HG03432 (cell line): ENCODE results near the gene DIDO1.
"Not testable (repeated sequence)": the region's sequence is repeated elsewhere in the genome, so short reads cannot be mapped to it uniquely, and the experiment has no call there.

Source experiments
- ATAC-seq: cut with Tn5 transposase; IDR thresholded peaks from one replicate; pipeline ENCODE4 v1.9.1; 2021; ENCODE audit warnings: mild to moderate bottlenecking, moderate library complexity; ENCODE audit not compliant: unreplicated experiment

DIDO1 gene

DNA sequence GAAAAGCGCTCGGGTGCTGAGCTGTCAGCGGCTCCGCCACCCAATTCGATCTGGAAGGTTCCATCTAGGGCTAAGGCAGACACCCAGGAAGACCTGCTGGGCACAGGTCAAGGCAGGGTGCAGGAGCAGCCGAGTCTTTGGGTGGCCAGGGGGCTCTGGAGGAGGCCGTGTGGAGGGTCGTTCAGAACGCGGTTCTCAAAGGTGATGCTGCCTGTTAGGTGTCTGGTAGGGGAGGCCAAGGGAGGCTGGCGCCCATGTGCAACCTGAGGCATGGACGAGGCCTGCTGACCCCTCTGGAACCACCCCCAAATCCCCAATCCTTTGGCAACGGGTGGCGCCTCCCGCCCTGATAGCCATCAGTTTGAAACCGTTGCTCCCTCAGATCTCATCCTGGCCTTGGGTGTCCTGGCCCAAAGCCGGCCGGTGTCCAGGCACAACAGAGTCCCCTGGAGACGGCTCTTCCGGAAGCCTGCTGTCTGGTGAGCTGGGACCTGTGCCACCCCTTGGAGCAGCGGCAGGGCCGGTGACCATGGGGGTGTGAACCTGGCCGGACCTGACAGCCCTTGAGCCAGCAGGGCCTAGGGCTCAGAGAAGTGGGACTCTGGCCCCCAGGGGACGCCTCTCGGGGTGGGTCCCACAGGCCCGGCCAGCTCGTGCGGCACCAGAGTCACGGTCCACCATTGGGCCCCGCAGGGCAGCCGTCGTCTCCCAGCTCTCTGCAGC lies 36.7 kb upstream of the DIDO1 start:
- ATAC-seq: no peak

GRCh38 chr20:62962221-62962879 lies 36.0 kb upstream of the DIDO1 start:
- no peak for ATAC-seq

GRCh38 chr20:62961799-62962198 lies 35.5 kb upstream of the DIDO1 start:
- ATAC-seq: no peak

- ATAC-seq: no peak
These were observed 35.0 kb upstream of the DIDO1 start for GRCh38 chr20:62961310-62961783.

GRCh38 chr20:62960446-62961309 lies 34.4 kb upstream of the DIDO1 start:
- not testable (repeated sequence) for ATAC-seq

- ATAC-seq: no peak
These were observed 33.7 kb upstream of the DIDO1 start for GRCh38 chr20:62959998-62960436.

DNA sequence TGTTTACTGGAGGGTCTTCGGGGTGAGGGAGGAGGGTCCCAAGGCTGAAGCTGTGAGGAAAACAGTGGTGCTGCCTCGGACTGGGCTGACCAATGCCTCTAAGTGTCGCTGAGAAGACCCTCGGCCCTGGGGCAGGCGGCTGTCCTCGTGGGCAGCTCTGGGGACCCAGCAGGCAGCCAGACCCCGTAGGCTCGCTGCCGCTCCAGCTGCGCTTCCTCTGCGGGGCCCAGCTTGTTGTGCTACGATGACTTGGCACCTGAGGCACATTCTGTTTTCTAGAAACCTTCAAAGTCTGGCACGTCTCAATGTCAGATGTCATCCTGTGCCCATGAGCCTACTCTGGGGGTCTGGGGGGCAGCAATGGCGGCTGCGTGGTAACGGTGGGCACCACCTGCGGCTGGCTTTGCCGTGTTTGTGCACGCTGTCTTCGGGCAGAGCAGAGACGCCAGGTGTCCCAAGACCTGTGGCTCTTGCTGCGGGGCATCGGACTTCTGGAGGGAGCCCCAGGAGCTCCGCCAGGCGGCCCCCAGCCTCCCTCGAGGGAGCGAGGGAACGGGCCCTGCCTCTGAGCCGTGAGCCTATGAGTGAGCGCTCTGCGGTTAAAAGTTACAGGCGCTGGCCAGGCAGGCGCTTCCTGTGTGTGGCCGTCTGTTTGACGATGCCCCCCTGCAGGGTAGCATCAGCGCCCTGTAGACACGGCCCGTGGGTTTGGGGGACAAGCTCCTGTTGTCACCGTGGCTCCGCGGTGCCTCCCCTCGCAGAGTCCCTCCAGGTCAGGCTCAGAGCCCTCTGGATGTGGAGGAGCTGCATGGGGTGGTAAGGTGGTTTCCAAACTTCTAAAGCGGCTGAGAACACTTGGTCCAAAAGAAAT lies 33.0 kb upstream of the DIDO1 start:
- no peak for ATAC-seq

DNA sequence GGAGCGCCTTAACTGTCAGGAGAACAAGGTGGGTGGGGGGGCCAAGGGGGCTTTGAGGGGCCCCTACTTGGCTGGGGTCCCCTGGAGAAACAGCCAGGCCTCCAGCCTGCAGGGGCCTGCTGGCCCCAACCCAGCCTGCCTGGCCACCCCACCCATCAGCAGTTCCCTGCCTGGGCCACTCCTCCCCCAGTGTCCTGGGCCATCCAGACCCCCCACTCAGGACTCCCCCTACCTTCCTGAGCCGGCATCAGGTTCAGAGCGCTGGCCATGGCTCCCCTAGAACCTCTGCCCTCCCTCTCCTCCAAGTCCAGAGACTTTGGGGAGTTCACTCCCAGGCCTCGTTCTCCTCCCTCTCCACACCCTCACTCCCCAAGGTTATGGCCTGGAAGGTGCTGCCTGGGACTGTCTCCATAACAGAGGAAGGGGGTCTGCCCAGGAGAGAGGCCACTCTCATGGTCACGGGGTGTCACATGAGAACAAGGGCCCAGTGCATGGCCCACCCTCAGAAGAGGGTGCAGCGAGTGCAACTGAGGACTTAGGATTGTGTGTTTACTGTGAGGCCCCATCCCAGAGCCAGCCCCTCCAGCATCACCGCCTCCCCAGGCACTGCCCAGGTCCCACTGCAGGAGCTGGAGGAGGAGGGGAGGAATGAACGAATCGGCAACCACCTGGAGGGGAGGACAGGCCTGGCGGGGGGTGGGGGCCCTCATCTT lies 32.2 kb upstream of the DIDO1 start:
- no peak for ATAC-seq

DNA sequence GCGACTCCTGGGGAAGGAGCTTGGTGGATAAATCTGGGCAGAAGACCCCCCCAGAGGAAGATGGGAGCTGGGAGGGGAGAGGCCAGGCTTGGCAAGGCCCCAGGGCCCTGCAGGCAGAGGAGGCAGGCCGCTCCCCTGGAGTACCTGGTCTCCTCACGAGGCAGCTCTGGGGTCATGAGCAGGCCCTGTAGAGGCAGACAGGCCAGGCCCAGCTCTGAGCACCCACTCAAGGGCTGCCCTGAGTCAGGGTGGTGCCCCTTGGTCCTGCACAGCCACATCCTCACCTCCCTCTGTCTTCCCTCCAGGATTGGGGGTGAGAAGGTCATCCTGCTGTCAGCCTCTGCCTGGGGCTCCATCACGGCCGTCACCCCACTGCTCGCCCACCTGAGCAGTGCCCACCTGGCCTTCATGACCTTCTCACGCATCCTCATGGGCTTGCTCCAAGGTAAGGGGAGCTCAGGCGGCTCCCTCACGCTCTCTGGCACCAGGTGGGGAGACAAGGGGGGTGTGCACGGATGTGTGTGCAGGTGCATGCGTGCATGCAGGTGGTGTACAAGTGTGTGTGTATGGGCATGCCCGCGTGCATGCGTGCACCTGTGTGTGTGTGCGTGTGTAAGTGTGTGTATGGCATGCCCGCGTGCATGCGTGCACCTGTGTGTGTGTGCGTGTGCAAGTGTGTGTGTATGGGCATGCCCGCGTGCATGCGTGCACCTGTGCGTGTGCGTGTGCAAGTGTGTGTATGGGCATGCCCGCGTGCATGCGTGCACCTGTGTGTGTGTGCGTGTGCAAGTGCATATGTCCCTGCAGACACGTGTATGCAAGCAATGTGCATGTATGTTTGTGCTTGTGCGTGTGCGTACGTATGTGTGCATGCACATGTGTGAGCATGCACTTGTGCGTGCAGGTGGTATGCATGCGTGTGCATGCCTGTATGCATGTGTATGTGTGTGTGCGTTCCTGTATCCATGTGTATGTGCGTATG lies 31.1 kb upstream of the DIDO1 start:
- no peak for ATAC-seq

DNA sequence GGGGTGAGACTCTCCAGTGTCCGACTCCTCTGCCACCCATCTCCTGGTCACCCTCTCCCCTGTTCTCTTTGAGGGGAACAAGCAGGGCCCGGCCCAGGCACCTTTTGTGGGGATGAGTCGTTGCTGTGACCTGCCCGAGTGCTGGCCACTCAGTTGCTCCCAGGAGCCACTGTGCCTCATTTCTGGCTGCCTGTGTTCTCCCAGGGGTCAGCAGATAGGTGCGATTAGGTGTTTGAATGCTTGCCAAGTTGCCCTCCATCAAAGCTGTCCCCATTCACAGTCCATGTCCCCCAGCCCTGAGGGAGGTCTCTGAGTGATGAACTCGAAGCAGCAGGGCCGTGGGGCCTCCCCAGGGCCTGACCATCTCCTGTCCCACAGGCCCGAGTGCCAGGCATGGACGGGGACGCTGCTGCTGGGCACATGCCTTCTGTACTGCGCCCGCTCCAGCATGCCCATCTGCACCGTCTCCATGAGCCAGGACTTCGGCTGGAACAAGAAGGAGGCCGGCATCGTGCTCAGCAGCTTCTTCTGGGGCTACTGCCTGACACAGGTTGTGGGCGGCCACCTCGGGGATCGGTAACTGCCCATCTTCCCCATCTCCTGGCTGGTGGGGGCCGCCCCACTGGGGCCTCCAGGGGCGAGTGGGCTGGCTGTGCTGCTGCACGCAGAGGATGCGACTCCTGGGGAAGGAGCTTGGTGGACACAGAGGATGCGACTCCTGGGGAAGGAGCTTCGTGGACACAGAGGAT lies 30.3 kb upstream of the DIDO1 start:
- no peak for ATAC-seq

GRCh38 chr20:62955519-62956386 lies 29.4 kb upstream of the DIDO1 start:
- ATAC-seq: no peak

- ATAC-seq: peak; percentile 72
These were observed 27.8 kb upstream of the DIDO1 start for GRCh38 chr20:62953839-62954703.

DNA sequence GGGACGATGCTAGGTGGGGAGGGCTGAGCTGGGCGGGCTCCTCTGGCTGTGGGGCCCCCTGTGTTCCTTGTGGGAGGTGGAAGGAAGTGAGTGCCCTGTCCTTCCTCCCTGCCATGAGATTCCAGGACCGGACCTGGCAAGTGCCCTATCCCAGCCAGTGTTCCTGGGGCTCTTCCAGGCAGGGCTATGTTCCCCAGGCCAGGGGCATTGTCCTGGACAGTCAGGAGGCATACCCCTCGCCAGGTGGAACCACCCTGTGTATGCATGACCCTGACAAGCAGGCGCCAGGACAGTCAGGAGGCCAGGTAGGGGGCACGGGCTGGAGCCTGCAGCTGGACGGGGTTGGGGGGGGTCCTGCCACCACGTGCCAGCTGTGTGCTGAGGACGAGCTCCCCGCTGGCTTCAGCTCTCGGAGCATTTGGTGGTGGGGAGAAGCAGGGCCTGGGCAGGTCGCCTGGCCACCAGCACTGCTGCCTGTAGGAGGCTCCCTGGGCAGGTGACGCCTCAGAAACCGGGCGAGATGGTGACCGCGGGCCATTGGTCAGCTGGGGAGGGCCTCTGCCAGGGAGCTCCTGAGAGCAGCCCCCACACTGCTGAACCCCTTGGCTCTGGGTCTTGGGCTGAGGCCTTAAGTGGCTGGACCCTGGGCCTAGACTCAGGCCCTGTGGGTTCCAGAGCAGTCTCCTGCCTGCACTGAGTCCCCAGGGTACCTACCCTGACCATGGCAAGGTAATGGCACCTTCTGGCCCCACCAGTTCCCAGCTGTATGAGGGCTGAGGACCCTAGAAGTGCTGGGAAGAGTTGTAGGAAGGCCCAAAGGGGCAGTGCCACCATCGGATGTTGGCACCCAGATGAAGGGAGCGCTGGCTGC lies 26.9 kb upstream of the DIDO1 start:
- ATAC-seq: peak; percentile 3

DNA sequence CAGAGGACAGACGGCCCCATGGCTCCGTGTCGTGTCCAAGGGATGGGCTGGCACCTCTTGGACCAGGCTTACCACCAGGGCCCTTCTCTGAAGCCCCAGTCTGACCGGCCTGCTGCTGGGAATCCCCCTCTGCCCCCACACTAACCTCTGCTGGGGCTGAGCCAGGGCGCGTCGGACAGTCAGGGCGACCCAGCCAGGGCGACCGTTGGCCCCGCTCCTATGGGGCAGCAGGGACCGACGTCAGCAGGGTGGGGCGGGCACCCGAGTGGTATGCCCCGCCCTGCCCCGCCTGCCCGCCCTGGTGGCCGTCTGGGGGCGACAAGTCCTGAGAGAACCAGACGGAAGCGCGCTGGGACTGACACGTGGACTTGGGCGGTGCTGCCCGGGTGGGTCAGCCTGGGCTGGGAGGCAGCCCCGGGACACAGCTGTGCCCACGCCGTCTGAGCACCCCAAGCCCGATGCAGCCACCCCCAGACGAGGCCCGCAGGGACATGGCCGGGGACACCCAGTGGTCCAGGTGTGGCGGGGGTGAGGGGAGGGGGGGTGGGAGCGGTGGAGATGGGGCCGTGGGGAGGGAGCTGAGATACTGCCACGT lies 26.2 kb upstream of the DIDO1 start, which contains the start of gene SLC17A9:
Gene SLC17A9, plus strand, starts transcription at position 337 of the 595 bp plus-strand sequence. Its CDS starts 122 bp downstream, at position 459.
- peak; percentile 52 for ATAC-seq
